T-helper 17 cell (primary cell): Measurements from ENCODE around the gene CCDC182. TPM values are rescaled to one million over a fixed set of nuclear protein-coding genes. Genes with fewer than 3 reads are reported as not detected.

Source experiments
- ATAC-seq: fragments of 150-1000 bp; cut with Tn5 transposase; 2 replicates; pipeline ENCODE4 v1.10.0; 2021; ENCODE audit warnings: mild to moderate bottlenecking, moderate library complexity
- DNase-seq, 3 donors: peaks; one replicate each; pipeline versions ENCODE4 v3.0.0 to v3.0.0-alpha.2; 2020 to 2021
- H3K9me3 ChIP-seq: one replicate; pipeline ENCODE4 v1.7.0; 2013; ENCODE audit warnings: low read length, mild to moderate bottlenecking; ENCODE audit not compliant: control insufficient read depth, poor library complexity, severe bottlenecking
- H3K27ac Mint-ChIP-seq: one replicate; pipeline ENCODE4 v1.8.0; 2022; ENCODE audit warnings: mild to moderate bottlenecking, moderate library complexity, mixed read lengths
- H3K27me3 Mint-ChIP-seq: one replicate; pipeline ENCODE4 v1.8.0; 2022; ENCODE audit warnings: mixed read lengths
- H3K36me3 Mint-ChIP-seq: one replicate; pipeline ENCODE4 v1.8.0; 2022; ENCODE audit warnings: low read depth, mixed read lengths
- H3K4me1 Mint-ChIP-seq: one replicate; pipeline ENCODE4 v1.8.0; 2022; ENCODE audit warnings: mild to moderate bottlenecking, mixed read lengths
- H3K4me3 Mint-ChIP-seq: one replicate; pipeline ENCODE4 v1.8.0; 2022; ENCODE audit warnings: mild to moderate bottlenecking, moderate library complexity, mixed read lengths
- total RNA-seq, 4 donors: library from RNA in 2 of 4; stranded (reverse) in 2 of 4; gene quantifications; one replicate each; pipeline ENCODE4 v1.2.3 and lab custom pipeline; 2022 to 2026

The CCDC182 gene
- total RNA-seq, 2 donors from 2014 or later = not detected

DNA sequence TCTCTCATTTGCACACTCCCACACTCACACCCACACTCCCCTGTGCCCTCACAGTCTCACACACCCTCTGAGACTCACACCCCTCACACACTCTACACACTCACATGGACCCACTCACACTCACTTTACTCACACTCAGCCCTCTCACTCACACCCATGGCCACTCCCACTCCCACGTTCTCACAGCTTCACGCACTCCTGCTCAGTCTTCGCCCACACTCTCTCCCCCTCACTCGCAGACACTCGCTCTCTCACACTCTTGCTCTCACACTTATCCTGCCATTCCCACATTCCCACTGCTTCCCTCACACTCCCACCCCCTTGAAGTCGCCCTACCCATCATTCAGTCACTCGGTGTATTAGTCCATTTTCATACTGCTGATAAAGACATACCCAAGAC lies 47.9 kb downstream of the CCDC182 start:
- no peak for ATAC-seq
- H3K27ac Mint-ChIP-seq = no peak overlapping the region
- peaks cover 6% of the 10 kb centered on the region for H3K4me1 Mint-ChIP-seq
- H3K27me3 Mint-ChIP-seq = no peaks in the 10 kb centered on the region
- H3K9me3 ChIP-seq = no peaks in the 10 kb centered on the region
- peaks cover 2% of the 10 kb centered on the region for H3K36me3 Mint-ChIP-seq
- H3K4me3 Mint-ChIP-seq = no peak overlapping the region
- no peak for DNase-seq

DNA sequence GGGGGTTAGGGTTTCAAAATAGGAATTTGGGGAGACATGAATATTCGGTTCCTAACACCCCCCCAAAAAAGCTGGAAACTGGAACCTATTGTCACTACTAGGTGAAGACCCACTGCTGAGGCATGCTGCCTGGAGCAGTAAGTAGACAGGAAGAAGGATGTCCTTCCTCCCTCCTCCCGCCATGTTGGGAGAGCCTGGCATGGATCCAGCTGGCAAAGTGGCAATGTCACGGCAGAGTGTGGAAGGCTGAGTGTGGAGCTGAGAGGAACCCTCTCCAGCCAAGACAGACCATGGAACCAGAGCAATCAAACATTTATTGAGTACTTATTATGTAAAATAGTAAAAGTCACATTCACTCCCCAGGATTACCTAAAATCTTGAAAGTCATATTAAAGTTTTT lies 49.0 kb downstream of the CCDC182 start:
- ATAC-seq (no peak), DNase-seq (no peak)
- Mint-ChIP-seq H3K36me3 (peaks cover 2% of the 10 kb centered on the region), H3K27me3 (no peaks in the 10 kb centered on the region), H3K4me3 (no peak overlapping the region), H3K4me1 (peaks cover 6% of the 10 kb centered on the region), H3K27ac (no peak overlapping the region)
- H3K9me3 ChIP-seq = no peaks in the 10 kb centered on the region

Other genes with a start within 250 kb of the CCDC182 start
- gene MRPS23, start 104.7 kb upstream of the CCDC182 start, total RNA-seq = 10 to 100 TPM; 16.6 to 17.0 TPM
- under 1 TPM; 0.21 to 0.82 TPM for gene CUEDC1, start 210.1 kb upstream of the CCDC182 start, total RNA-seq
- 10 to 100 TPM; 41.7 to 48.7 TPM for gene VEZF1, start 243.0 kb upstream of the CCDC182 start, total RNA-seq